Thyroid gland (tissue), 4 donors: ENCODE results near the gene P2RY10.

Experiments used
- POLR2A ChIP-seq, 2 donors: fragments of 450-650 bp; IDR thresholded peaks; one replicate each; pipeline ENCODE4 v1.6.1; 2017; ENCODE audit warnings: antibody characterized with exemption in 2 of 2, mild to moderate bottlenecking in 2 of 2, moderate library complexity in 1 of 2
- TF ChIP-seq, protein P1 (sequence below), 6 experiments: fragments of 200-600 bp in 3 of 6; fragments of 450-650 bp in 3 of 6; sonication (generic) in 3 of 6; IDR thresholded peaks; one replicate each; pipeline ENCODE4 v1.5.1; 2016 to 2019; ENCODE audit warnings: antibody characterized with exemption in 6 of 6, mild to moderate bottlenecking in 2 of 6, inconsistent platforms in 1 of 6, moderate library complexity in 1 of 6

DNA sequence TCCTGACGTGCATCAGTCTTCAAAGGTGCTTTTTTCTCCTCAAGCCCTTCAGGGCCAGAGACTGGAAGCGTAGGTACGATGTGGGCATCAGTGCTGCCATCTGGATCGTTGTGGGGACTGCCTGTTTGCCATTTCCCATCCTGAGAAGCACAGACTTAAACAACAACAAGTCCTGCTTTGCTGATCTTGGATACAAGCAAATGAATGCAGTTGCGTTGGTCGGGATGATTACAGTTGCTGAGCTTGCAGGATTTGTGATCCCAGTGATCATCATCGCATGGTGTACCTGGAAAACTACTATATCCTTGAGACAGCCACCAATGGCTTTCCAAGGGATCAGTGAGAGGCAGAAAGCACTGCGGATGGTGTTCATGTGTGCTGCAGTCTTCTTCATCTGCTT lies 15.7 kb downstream of the P2RY10 start:
- TF ChIP-seq, protein P1, sequence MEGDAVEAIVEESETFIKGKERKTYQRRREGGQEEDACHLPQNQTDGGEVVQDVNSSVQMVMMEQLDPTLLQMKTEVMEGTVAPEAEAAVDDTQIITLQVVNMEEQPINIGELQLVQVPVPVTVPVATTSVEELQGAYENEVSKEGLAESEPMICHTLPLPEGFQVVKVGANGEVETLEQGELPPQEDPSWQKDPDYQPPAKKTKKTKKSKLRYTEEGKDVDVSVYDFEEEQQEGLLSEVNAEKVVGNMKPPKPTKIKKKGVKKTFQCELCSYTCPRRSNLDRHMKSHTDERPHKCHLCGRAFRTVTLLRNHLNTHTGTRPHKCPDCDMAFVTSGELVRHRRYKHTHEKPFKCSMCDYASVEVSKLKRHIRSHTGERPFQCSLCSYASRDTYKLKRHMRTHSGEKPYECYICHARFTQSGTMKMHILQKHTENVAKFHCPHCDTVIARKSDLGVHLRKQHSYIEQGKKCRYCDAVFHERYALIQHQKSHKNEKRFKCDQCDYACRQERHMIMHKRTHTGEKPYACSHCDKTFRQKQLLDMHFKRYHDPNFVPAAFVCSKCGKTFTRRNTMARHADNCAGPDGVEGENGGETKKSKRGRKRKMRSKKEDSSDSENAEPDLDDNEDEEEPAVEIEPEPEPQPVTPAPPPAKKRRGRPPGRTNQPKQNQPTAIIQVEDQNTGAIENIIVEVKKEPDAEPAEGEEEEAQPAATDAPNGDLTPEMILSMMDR (IDR thresholded peaks at IDR 0.05): no peak
- no peak for TF ChIP-seq POLR2A (IDR thresholded peaks at IDR 0.05)
